Measurements from ENCODE around the gene DCAF7. TPM values are rescaled to one million over a fixed set of nuclear protein-coding genes. Genes with fewer than 3 reads are reported as not detected.

DCAF7 gene
- total and polyA plus RNA-seq, 4 donors = 13.2 to 24.0 (median 15.0) TPM

GRCh38 chr17:63598281-63598680 is 48.0 kb downstream of the DCAF7 start:
- Histone ChIP-seq H3K4me1 (ENCODE audit: control insufficient read depth in 4 of 4, insufficient read depth in 4 of 4, low read length in 3 of 4) (peaks cover 0 to 18% (median 14%) of the 10 kb centered on the region in 4 donors), H3K27me3 (ENCODE audit: control insufficient read depth in 4 of 4, insufficient read depth in 4 of 4, low read length in 3 of 4) (no peaks in the 10 kb centered on the region), H3K36me3 (ENCODE audit: control insufficient read depth in 4 of 4, insufficient read depth in 3 of 4, low read depth in 1 of 4, low read length in 3 of 4) (peaks cover 0 to 2% (median 0%) of the 10 kb centered on the region in 4 donors), H3K9me3 (ENCODE audit: control insufficient read depth in 4 of 4, low read length in 3 of 4) (no peaks in the 10 kb centered on the region), H3K4me3 (ENCODE audit: low read depth in 1 of 3, low read length in 3 of 3) (no peak overlapping the region), H3K27ac (ENCODE audit: low read depth in 1 of 2, low read length in 2 of 2) (no peak overlapping the region), H3K9ac (ENCODE audit: low read depth in 1 of 2, low read length in 2 of 2) (no peak overlapping the region)
- TF ChIP-seq MAX (IDR thresholded peaks at IDR 0.05) = no peak
- TF ChIP-seq REST (IDR thresholded peaks at IDR 0.05) = no peak
- no peak for TF ChIP-seq ZBTB33 (IDR thresholded peaks at IDR 0.05)
- no peak for TF ChIP-seq HNF4G (IDR thresholded peaks at IDR 0.05)
- TF ChIP-seq NR2F2 (IDR thresholded peaks at IDR 0.05) = no peak
- no peak for TF ChIP-seq YY1 (IDR thresholded peaks at IDR 0.05)
- TF ChIP-seq GABPA (IDR thresholded peaks at IDR 0.05 in 1 of 2, conservative IDR thresholded peaks at IDR 0.05 in 1 of 2) = no peak
- no peak for TF ChIP-seq TAF1 (conservative IDR thresholded peaks at IDR 0.05)
- TF ChIP-seq ATF3 (IDR thresholded peaks at IDR 0.05) = no peak
- no peak for TF ChIP-seq FOXA1 (IDR thresholded peaks at IDR 0.05)
- TF ChIP-seq FOXA2 (IDR thresholded peaks at IDR 0.05) = no peak
- TF ChIP-seq CTCF (IDR thresholded peaks at IDR 0.05; ENCODE audit: low read depth, low read length, missing input control) = no peak
- TF ChIP-seq EGR1 (IDR thresholded peaks at IDR 0.05; ENCODE audit: low read depth in 2 of 2) = no peak
- no peak for TF ChIP-seq RAD21 (IDR thresholded peaks at IDR 0.05)
- DNase-seq (ENCODE audit: low spot score) = no peak
- 81% methylated on average over 2 of the region's 2 CpGs for WGBS
